Activated gamma-delta T cell (primary cell): ENCODE data around the gene MRS2.

Experiments
- DNase-seq: peaks from one replicate; lab custom pipeline; 2025; lab: John Stamatoyannopoulos, UW

The MRS2 gene

DNA sequence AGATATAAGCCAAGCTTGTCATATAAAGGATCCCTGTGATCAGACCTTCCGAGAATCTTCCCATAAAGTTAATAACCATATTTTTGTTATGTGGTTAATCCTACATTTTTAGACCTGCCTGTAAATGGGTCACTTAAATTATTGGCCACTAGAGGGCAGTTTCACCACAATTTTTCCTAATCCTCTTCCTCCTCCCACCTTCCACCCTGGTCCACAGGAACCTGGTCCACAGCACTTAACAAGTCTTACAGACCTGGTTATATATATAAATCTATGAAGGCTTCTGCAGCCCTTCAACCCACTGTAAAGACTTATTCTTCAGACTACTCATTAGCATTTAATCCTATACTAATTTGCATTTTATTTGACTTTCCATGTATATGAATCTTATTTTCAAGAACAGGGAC is 28.3 kb downstream of the MRS2 start:
- no peak for DNase-seq

DNA sequence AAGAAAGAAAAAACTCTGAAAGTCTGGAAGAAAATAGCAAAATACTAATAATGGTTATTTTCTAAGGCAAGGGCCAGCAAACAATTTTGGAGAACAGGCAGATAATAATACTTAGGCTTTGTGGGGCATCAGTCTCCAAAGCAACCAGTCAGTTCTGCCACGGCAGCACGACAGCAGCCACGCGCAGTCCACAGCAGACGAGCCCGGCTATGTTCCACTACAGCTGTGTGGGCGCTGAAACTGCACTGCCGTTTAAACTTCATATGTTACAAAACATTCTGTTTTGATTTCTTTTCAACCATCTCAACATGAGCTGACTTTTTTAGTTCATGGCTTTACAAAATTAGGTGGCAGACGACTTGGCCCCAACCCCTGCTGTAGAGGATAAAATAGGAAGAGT is 29.9 kb downstream of the MRS2 start:
- DNase-seq: no peak

DNA sequence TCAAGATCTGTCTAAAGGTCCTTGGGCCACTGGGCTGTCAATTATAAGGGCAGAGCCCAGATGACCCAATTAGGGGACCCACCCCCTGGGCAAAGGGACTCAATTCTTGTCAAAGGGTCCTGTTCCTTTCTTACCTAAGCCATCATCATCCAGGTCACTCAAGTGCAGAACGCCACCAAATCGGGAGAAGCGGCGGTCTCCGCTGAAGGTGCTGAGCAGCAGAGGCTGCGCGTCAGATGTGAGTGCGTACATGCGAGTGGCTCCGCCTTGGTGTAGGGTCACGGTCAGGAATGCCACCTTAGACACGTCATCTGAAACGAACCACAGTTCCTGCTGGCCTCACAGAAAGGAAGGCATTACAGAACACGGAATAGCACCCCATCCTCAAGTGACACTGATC is 34.2 kb downstream of the MRS2 start:
- no peak for DNase-seq

DNA sequence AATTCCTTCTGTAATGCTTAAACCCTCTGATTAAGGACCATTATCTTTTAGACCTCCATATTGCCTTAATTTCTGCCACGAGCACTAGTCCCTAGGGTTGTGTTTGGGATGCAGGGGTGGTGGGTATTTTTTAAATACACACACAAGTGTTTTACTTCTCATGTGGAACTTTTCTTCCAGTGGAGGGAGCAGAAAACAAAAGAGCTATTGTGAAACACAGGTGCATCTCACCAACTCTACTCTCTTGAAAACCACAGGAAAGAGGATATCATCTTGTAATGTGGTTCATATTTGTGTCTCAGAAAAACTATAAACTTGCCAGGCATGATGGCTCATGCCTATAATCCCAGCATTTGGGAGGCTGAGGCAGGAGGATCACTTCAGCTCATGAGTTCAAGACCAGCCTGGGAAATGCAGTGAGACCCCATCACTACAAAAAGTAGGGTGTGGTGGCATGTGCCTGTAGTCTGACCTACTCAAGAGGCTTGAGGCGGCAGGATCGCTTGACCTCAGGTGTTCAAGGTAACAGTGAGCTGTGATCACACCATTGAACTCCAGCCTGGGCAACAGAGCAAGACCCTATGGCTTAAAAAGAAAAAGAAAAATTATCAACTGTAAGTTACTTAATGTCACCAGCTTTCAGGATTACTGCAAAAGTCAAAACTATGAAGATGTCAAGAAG is 37.3 kb downstream of the MRS2 start:
- DNase-seq: no peak

- no peak for DNase-seq
Measured at GRCh38 chr6:24440897-24441598, 38.3 kb downstream of the MRS2 start.

- no peak for DNase-seq
Measured at GRCh38 chr6:24441599-24441904, 38.8 kb downstream of the MRS2 start.

- DNase-seq: no peak
Measured at GRCh38 chr6:24444588-24444987, 41.9 kb downstream of the MRS2 start.

DNA sequence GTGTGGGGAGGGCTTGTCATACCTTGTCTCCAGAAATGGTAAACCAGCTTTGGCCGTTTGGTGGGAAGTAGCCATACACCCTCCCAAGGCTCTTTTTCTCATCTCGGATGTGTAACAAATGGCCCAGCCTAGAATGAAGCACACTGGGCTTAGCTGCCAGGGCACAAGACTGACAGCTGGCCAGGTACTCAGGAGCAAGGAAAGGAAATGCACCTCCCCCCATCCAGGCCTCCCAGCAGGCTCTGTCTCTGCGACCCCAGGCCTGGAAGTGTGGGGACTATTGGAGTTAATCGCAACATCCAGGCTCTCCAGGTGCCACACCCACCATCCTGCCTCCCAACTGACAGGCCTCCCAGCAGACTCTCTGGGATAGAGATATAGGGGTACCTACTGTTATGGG is 43.0 kb downstream of the MRS2 start:
- no peak for DNase-seq

- no peak for DNase-seq
Measured at GRCh38 chr6:24446670-24447069, 43.9 kb downstream of the MRS2 start.

DNA sequence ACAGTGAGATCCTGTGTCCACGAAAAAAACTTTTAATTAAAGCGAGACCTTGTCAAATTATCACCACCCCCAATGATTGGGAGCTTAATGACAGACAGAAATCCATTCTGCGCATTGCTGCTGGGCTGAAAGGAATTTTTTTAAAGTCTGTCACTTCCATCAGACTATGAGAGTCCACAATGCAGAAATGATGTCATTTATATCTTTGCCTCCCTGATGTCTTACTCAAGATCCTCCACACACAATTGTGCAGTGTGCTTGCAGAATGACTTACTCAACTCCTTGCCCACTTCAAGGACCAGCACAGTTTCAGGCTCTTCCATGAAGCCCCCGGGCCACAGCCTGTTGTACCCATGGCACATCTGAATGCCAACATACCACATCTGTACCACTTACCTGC is 45.7 kb downstream of the MRS2 start:
- no peak for DNase-seq

- DNase-seq: no peak
Measured at GRCh38 chr6:24448828-24449525, 46.2 kb downstream of the MRS2 start.

- no peak for DNase-seq
Measured at GRCh38 chr6:24451581-24452388, 49.0 kb downstream of the MRS2 start.

- DNase-seq: no peak
Measured at GRCh38 chr6:24453921-24454320, 51.2 kb downstream of the MRS2 start.

- no peak for DNase-seq
Measured at GRCh38 chr6:24454452-24454851, 51.7 kb downstream of the MRS2 start.

- no peak for DNase-seq
Measured at GRCh38 chr6:24455061-24455460, 52.3 kb downstream of the MRS2 start.

- no peak for DNase-seq
Measured at GRCh38 chr6:24458134-24458533, 55.4 kb downstream of the MRS2 start.

DNA sequence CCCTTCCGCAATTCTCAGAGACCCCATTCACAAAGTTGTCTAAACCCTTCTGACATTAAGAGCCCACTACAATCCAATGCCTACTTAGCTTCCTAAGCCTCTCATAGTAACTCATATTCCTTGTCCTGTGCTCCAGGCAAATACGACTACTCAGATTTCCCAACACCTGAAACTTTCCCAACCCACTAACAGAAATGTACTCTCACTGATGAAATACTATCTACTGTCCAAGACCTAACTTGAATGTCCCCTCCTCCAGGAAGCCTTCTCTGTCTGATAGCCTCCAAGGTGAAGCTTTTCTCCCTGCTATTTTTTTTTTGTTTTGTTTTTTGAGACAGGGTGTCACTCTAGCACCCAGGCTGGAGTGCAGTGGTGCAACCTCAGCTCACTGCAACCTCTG is 56.2 kb downstream of the MRS2 start:
- DNase-seq: no peak

DNA sequence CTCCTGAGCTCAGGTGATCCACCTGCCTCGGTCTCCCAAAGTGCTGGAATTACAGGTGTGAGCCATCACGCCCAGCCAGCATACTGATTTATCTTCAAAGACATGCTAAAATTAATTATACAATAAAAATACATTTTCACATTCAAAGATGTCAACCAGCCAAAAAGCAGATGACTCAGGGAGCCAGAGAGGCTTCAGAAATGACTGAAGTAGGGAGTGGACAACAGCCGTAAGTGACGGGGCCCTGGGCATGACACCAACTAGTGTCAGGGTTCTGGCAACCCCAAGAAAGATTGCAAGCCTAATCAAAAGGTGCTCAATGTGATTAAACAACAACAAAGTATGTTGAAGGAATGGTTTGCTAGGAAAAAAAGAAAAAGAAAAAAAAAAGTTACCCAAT is 58.2 kb downstream of the MRS2 start:
- no peak for DNase-seq

- no peak for DNase-seq
Measured at GRCh38 chr6:24464253-24465038, 61.7 kb downstream of the MRS2 start.

GRCh38 chr6:24469811-24470210 is 67.1 kb downstream of the MRS2 start:
- DNase-seq: no peak

DNA sequence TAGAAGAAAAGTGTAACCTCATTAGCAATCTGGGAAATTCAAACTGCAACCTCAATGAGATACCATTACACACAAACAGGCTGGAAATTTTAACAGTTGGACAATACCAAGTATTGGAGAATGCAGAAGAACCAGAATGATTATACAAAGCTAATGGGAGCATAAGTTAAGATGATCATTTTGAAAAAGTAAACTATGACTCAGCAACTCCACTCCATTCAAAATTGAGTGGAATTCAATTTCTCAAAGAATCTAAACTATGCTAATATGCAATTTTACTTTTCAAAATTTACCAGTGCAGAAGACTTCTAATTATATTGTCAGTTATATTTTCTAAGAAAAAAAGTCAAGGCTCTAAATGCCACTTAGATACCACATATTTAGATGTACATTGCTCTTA is 69.4 kb downstream of the MRS2 start:
- DNase-seq: no peak
